SW480 (cell line): ENCODE results near the gene SH2D3C.
A peak's percentile ranks its signal among the peaks of the same experiment; 100 is the strongest.
"Not testable (repeated sequence)": the region's sequence is repeated elsewhere in the genome, so short reads cannot be mapped to it uniquely, and the experiment has no call there.

Experiments
- DNase-seq: peaks from one replicate; pipeline ENCODE4 v3.0.0-alpha.2; 2016; ENCODE audit warnings: low spot score

The SH2D3C gene

GRCh38 chr9:127767410-127767809, 11.1 kb downstream of the SH2D3C start:
- DNase-seq: no peak

GRCh38 chr9:127765418-127765817, 13.0 kb downstream of the SH2D3C start:
- DNase-seq: no peak

- DNase-seq: no peak
Measured at GRCh38 chr9:127763918-127764384, 14.5 kb downstream of the SH2D3C start.

- DNase-seq: no peak
Measured at GRCh38 chr9:127762111-127762676, 16.3 kb downstream of the SH2D3C start.

- no peak for DNase-seq
Measured at GRCh38 chr9:127761491-127761956, 16.9 kb downstream of the SH2D3C start.

- DNase-seq: no peak
Measured at GRCh38 chr9:127761061-127761460, 17.4 kb downstream of the SH2D3C start.

- DNase-seq: no peak
Measured at GRCh38 chr9:127758843-127759242, 19.6 kb downstream of the SH2D3C start.

- not testable (repeated sequence) for DNase-seq
Measured at GRCh38 chr9:127756776-127757175, 21.7 kb downstream of the SH2D3C start.

- DNase-seq: no peak
Measured at GRCh38 chr9:127756233-127756632, 22.2 kb downstream of the SH2D3C start.

- no peak for DNase-seq
Measured at GRCh38 chr9:127755061-127756060, 23.1 kb downstream of the SH2D3C start.

- no peak for DNase-seq
Measured at GRCh38 chr9:127754099-127755060, 24.1 kb downstream of the SH2D3C start.

GRCh38 chr9:127753622-127754021, 24.8 kb downstream of the SH2D3C start:
- DNase-seq: no peak

GRCh38 chr9:127753148-127753547, 25.3 kb downstream of the SH2D3C start:
- no peak for DNase-seq

- DNase-seq: no peak
Measured at GRCh38 chr9:127751269-127752054, 27.0 kb downstream of the SH2D3C start.

GRCh38 chr9:127749090-127749787, 29.2 kb downstream of the SH2D3C start:
- DNase-seq: no peak

GRCh38 chr9:127746959-127747569, 31.4 kb downstream of the SH2D3C start:
- DNase-seq: peak; percentile 45

- DNase-seq: no peak
Measured at GRCh38 chr9:127744398-127745110, 33.9 kb downstream of the SH2D3C start.

GRCh38 chr9:127742435-127743088, 35.9 kb downstream of the SH2D3C start:
- DNase-seq: no peak
